GM12874 (cell line): ENCODE data around the gene STAB2.

Experiments used
- TF ChIP-seq, protein P1 (sequence below): IDR thresholded peaks from 2 replicates; pipeline ENCODE4 v1.5.1; 2011; ENCODE audit warnings: low read depth, mild to moderate bottlenecking, control low read depth, low read length, moderate library complexity; ENCODE audit not compliant: insufficient read depth

STAB2 gene

DNA sequence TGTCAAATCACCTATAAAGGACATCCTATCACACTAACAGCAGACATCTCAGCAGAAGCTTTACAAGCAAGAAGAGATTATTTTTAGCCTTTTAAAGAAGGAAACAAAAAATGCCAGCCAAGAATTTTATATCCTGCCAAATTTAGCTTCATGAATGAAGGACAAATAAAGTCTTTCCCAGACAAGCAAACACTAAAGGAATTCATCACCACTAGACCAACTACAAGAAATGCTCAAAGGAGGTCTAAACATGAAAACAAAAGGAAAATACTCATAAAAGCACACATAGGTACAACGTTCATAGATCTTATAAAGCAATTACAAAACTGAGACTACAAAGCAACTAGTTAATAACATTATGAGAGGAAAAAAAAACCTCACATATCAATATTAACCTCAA lies 20.7 kb upstream of the STAB2 start:
- TF ChIP-seq, protein P1, sequence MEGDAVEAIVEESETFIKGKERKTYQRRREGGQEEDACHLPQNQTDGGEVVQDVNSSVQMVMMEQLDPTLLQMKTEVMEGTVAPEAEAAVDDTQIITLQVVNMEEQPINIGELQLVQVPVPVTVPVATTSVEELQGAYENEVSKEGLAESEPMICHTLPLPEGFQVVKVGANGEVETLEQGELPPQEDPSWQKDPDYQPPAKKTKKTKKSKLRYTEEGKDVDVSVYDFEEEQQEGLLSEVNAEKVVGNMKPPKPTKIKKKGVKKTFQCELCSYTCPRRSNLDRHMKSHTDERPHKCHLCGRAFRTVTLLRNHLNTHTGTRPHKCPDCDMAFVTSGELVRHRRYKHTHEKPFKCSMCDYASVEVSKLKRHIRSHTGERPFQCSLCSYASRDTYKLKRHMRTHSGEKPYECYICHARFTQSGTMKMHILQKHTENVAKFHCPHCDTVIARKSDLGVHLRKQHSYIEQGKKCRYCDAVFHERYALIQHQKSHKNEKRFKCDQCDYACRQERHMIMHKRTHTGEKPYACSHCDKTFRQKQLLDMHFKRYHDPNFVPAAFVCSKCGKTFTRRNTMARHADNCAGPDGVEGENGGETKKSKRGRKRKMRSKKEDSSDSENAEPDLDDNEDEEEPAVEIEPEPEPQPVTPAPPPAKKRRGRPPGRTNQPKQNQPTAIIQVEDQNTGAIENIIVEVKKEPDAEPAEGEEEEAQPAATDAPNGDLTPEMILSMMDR: no peak

DNA sequence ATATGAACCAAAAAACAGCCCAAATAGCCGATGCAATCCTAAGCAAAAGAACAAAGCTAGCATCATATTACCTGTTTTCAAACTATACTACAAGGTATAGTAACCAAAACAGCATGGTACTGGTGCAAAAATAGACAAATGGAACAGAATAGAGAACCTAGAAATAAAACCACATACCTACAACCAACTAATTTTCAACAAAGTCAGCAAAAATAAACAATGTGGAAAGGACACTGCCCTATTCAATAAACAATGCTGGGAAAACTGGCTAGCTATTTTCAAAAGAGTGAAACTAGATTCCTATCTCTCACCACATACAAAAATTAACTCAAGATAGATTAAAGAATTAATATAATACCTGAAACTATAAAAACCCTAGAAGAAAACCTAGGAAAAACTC lies 17.8 kb upstream of the STAB2 start:
- TF ChIP-seq, protein P1: no peak

DNA sequence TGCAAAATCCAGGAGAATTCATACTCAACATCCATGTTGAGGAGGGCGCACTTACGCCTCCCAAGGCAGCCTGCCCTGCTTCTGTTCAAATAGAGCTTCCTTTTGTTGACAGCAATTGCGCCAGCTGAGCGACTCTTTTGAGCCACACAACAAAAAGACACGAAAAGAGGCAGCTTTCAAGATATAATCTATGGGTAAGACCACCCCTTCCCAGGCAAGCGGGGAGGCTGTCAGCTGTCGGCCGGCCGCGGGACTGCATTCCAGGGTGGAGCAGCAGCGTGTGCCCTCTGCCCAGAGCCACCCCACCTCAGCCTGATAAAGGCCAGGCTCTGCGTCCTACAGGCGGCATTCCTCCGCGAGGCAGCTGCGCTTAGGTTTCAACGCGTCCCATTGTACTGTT lies 15.8 kb upstream of the STAB2 start:
- TF ChIP-seq, protein P1: no peak

DNA sequence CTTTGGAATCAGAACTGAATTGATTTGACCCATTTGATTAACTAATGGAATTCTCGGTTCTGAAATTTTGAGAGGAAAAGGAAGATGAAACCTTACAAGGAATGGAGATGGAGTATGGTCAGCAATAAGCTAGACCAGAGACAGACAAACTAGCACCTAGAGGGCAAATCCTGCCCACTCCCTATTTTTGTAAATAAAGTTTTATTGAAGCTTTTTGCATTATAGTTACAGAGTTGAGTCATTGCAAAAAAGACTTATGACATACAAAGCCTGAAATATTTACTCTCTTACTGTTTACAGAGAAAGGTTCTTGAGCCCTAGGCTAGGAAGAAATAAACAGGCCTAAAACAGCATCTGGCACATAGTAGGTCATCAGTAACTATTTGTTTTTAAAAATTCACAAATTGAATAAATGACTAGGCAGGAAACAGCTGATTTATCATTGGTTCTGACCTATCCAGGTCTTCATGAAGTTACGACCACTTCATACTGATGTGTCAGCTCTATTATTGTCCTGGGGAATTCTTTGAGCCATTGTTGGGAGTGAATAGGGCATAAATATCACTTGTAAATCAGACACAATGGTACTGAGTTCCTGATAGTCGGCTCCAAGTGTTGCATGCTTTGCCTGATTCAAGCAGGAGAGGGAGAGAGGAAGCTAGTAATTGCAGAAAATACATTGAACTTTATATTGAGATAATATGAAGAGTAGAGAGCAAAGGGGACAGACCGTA lies 14.6 kb upstream of the STAB2 start:
- TF ChIP-seq, protein P1: no peak

DNA sequence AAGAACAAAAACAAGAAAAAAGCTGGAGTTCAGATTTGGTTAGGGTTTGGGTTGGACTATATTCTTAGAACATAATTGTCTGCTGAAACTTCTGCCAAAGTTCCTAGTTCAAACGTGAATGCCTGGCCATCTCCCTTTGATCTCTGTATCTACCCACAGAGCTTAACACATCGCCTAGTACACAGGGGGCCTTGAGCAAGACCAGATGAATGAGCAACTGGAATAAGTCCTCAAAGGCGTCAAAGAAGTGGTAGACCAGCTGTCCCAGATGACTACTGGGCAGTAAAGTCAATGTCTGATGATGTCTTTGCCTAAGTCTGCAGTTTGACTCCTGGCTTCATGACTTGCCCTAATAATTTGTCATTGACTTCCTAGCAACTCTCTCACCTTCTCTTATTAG lies 13.9 kb upstream of the STAB2 start:
- TF ChIP-seq, protein P1: no peak

DNA sequence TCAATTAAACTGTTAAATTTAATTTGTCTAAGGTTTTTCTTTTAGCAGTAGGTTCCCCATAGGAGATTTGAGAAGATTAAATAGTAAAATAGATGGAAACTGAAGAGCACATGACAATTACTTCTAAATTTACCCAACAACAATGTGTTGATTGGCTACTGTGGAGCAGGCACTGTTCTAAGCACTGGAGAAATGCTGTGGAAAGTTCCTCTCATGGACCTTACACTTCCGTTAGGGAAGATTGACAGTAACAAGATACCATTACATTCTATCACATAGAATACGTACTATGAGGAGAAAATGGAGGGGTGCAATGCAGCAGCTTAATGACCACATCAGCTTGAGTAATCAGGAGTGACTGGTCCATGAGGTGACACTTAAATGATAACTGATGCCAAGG lies 8.1 kb upstream of the STAB2 start:
- TF ChIP-seq, protein P1: no peak

DNA sequence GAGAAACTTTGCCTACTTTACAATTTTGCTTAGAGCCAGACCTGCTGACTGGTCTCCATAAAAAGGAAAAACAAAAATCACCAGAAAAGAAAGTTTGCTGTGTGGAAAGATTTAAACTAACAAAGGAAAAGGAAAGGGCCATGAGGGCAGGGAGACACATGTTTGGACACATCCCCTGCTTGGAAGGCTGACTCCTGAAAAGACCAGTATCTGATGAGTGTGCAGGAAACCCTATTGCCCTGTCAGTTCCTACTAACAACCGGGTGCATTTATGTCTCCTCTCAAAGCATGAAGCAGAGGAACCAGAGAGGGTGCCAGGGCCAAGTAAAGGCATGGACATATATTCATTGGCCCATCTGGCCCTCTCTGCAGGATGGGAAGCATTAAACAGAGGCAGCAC lies 7.0 kb upstream of the STAB2 start:
- TF ChIP-seq, protein P1: no peak
